IPS-NIHi11 (cell line): ENCODE results near the gene HLX.

Experiments used
- DNase-seq: peaks from one replicate; pipeline ENCODE4 v3.0.0; 2012; ENCODE audit warnings: mixed read lengths, low spot score

HLX gene

GRCh38 chr1:220882061-220882891 lies 3.0 kb downstream of the HLX start:
- DNase-seq, result peak; percentile 62

- DNase-seq, result peak; percentile 61
Observed at GRCh38 chr1:220884109-220884980, 5.1 kb downstream of the HLX start.

- DNase-seq, result no peak
Observed at GRCh38 chr1:220884981-220885918, 6.0 kb downstream of the HLX start.

GRCh38 chr1:220885971-220886370 lies 6.7 kb downstream of the HLX start:
- no peak for DNase-seq

DNA sequence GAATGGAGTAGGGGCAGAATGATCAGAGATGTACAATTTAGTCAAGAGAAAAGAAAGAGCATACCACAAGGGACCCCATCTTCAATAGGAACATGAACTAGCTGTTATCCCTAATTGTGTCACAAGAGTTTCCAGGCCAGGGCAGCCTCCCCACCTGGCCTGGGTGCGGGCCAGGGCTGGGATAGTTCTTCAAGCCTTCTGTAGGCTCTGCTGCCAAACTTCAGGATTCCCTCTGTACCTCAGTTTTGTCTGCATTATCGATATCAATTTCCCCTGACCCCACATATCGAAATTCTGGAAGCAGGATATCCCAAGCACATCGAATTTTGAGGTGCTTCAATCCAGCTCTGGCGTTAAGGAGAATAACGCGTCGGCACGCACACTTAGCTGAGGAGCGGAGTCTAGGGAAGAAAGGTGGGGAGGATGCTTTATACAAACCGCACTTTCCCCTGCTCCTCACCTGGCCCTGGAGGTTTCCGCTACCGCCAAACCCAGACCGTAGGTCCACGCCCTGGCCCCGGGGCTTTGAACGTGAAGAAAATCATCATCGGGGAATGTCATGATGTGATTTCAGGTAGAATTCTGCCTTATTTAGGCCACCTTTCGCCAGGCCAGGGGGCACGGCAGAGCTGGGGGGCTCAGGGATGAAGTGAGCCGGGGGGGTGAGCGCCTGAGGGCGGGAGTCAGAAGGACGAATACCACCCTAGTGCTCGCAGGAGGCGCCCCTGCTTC lies 7.4 kb downstream of the HLX start:
- no peak for DNase-seq

DNA sequence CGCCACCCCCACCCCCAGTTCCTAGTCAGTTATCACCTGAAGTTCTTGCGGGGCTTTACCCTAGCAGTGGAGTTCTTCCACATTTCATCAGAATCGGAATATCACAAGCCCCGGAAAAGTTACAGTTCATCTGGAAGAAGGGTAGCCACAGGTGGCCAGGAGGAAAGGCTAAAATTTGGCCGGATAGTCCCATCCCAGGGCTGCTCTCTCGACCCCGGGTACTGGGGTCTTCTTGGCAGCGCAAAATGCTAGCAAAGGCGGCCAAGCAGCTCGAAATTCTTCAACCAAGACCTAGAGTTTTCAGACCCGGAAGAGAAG lies 7.9 kb downstream of the HLX start:
- no peak for DNase-seq

- DNase-seq, result no peak
Observed at GRCh38 chr1:220887520-220888416, 8.5 kb downstream of the HLX start.

DNA sequence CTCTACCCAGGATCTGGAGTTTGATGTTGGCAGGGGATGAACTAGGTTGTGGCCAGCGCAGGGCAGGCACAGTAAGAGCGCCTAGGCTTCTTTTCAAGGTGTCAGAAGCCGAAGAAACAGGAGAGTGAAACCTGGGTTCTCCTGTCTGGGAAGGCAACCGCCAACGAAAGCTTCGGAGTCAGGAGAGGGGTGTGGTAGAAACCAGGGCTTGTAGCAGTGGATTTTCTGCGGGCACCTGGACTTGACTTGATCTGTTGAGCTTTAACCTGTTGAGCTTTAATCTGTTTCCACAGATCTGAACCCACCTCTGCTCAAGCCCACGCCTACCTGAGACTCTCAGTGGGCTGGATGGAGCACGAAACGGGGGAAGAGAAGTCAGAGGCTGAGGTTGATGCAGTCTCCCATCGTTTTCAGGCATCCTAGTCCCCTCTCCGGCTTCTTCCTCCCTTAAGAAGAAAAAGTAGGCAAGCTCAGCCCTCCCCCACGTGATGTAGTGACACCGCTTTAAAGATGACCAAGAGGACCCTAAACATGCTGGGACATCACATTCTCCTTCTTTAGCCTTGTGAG lies 9.3 kb downstream of the HLX start:
- DNase-seq, result no peak

- no peak for DNase-seq
Observed at GRCh38 chr1:220889333-220889732, 10.1 kb downstream of the HLX start.

- no peak for DNase-seq
Observed at GRCh38 chr1:220889848-220890287, 10.6 kb downstream of the HLX start.

GRCh38 chr1:220890602-220891001 lies 11.4 kb downstream of the HLX start:
- DNase-seq, result no peak

- no peak for DNase-seq
Observed at GRCh38 chr1:220891224-220892085, 12.2 kb downstream of the HLX start.

GRCh38 chr1:220892086-220892376 lies 12.8 kb downstream of the HLX start:
- DNase-seq, result no peak

GRCh38 chr1:220892997-220893700 lies 13.9 kb downstream of the HLX start:
- no peak for DNase-seq

- DNase-seq, result no peak
Observed at GRCh38 chr1:220893701-220894024, 14.4 kb downstream of the HLX start.

GRCh38 chr1:220894025-220894923 lies 15.0 kb downstream of the HLX start:
- peak; percentile 48 for DNase-seq

DNA sequence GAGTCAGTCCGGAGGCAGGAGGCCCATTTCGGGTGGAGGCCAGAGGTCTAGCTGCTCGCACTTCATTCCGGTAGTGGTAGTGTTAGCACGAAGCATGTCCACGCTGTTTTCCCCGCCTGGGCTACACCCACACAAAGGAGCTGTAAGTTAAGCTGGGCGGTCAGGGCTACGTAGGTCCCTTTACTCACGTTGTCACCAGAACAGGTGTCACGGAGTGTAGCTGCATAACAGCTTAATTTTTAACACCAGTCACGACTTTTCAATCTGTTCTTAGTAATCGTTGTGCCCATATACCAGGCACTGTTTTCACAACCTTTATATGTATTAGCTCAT lies 15.6 kb downstream of the HLX start:
- DNase-seq, result no peak

DNA sequence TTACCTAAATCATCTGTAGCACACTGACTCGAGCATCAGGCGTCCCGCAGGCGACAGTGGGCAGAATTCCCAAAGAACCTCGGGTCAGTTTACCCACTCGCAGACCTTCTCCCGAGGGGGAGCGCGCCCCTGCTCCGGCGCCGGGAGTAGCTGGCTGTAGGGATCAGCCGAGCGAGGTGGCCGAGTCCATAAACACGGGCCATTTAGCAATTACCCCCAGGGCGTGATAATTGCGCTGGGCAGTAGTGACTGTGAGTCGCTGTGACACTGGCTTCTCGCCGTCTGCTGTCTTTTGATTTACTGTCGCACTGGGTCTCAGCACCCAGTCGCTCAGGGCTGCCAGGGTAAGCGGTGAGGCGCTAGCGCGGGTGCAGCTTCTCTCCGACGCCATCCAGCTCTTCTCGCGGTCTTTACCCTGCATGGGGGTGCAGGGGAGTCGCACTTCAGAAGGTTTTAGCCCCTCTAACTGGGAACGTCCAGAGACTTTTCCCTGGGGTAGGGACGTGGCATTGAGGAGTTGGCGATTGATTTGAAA lies 16.2 kb downstream of the HLX start:
- DNase-seq, result no peak
